ENCODE results near the gene RNF115. TPM values are rescaled to one million over a fixed set of nuclear protein-coding genes. Genes with fewer than 3 reads are reported as not detected.

RNF115 gene
- total RNA-seq, 3 donors from 2014 or later (not counting 1 experiment from before 2014, with no cell fraction given), result 26.7 to 31.8 (median 30.8) TPM

GRCh38 chr1:145692785-145693443 is 131.0 kb downstream of the RNF115 start:
- intact Hi-C loops (cut with micrococcal nuclease), result no loop called here
- Mint-ChIP-seq H3K9me3 (no peaks in the 10 kb centered on the region), H3K4me3 (no peak overlapping the region), H3K27me3 (ENCODE audit: low read depth in 2 of 2) (peaks cover 0 to 4% of the 10 kb centered on the region in 2 donors), H3K4me1 (peaks cover 62 to 71% of the 10 kb centered on the region in 2 donors), H3K27ac (no peak overlapping the region), H3K36me3 (no peaks in the 10 kb centered on the region)
- no peak for ATAC-seq
- 97% methylated on average over 11 of the region's 11 CpGs for WGBS (ENCODE audit: insufficient coverage)
- Histone ChIP-seq H3K4me1 (ENCODE audit: control insufficient read depth, insufficient read depth, low read length) (peaks cover 40% of the 10 kb centered on the region), H3K27ac (ENCODE audit: low read length) (no peak overlapping the region), H3K9me3 (ENCODE audit: control insufficient read depth, insufficient read depth, low read length) (no peaks in the 10 kb centered on the region), H3K4me3 (ENCODE audit: low read length) (no peak overlapping the region), H3K36me3 (ENCODE audit: control insufficient read depth, insufficient read depth, low read length) (no peaks in the 10 kb centered on the region), H3K27me3 (ENCODE audit: control insufficient read depth, insufficient read depth, low read length) (no peaks in the 10 kb centered on the region)
- no peak for TF ChIP-seq CTCF (IDR thresholded peaks at IDR 0.05)
- no peak for DNase-seq

- H3K4me1 Mint-ChIP-seq, result peaks cover 56 to 57% of the 10 kb centered on the region in 2 donors
- WGBS (ENCODE audit: insufficient coverage), result 65% methylated on average over 4 of the region's 5 CpGs
Observed at GRCh38 chr1:145690587-145691558, 133.0 kb downstream of the RNF115 start.

GRCh38 chr1:145689922-145690321 is 134.0 kb downstream of the RNF115 start:
- no peaks in the 10 kb centered on the region for H3K9me3 ChIP-seq (ENCODE audit: control insufficient read depth, insufficient read depth, low read length)
- no peaks in the 10 kb centered on the region for H3K27me3 Mint-ChIP-seq (ENCODE audit: low read depth in 2 of 2)
- H3K9me3 Mint-ChIP-seq, result no peaks in the 10 kb centered on the region
- no peak overlapping the region for H3K4me3 ChIP-seq (ENCODE audit: low read length)
- peaks cover 46% of the 10 kb centered on the region for H3K4me1 ChIP-seq (ENCODE audit: control insufficient read depth, insufficient read depth, low read length)
- H3K36me3 ChIP-seq (ENCODE audit: control insufficient read depth, insufficient read depth, low read length), result peaks cover 2% of the 10 kb centered on the region
- H3K27ac Mint-ChIP-seq, result peak overlapping the region; percentile 82 to 91
- ATAC-seq (peak in 2 of 3 donors; percentile 5 to 19), DNase-seq (no peak)
- peak overlapping the region; percentile 78 for H3K4me3 Mint-ChIP-seq
- intact Hi-C loops (cut with micrococcal nuclease), result loop anchor here (1.0 kb wide), 1 partner anchor 29 kb away; the partner anchor contains the start of gene CD160
- TF ChIP-seq CTCF (IDR thresholded peaks at IDR 0.05), result no peak
- WGBS (ENCODE audit: insufficient coverage), result 59% methylated on average over 6 of the region's 6 CpGs
- no peaks in the 10 kb centered on the region for H3K27me3 ChIP-seq (ENCODE audit: control insufficient read depth, insufficient read depth, low read length)
- H3K36me3 Mint-ChIP-seq, result no peaks in the 10 kb centered on the region
- H3K27ac ChIP-seq (ENCODE audit: low read length), result peak overlapping the region; percentile 61
- H3K4me1 Mint-ChIP-seq, result peaks cover 48 to 49% of the 10 kb centered on the region in 2 donors

More at GRCh38 chr1:145690587-145691558, 133.0 kb downstream of the RNF115 start:
- Mint-ChIP-seq H3K27me3 (ENCODE audit: low read depth in 2 of 2) (no peaks in the 10 kb centered on the region), H3K36me3 (no peaks in the 10 kb centered on the region), H3K9me3 (no peaks in the 10 kb centered on the region), H3K27ac (peak overlapping the region; percentile 82 to 91), H3K4me3 (peak overlapping the region; percentile 78)
- ATAC-seq, result peak; percentile 86 to 96 (median 95)
- no peak overlapping the region for H3K4me3 ChIP-seq (ENCODE audit: low read length)
- peak overlapping the region; percentile 71 for H3K27ac ChIP-seq (ENCODE audit: low read length)
- DNase-seq, result peak; percentile 37 to 71
- intact Hi-C loops (cut with micrococcal nuclease), result loop anchor here (1.0 kb wide), 1 partner anchor 28 kb away; the partner anchor contains the start of gene CD160
- no peaks in the 10 kb centered on the region for H3K27me3 ChIP-seq (ENCODE audit: control insufficient read depth, insufficient read depth, low read length)
- peaks cover 46% of the 10 kb centered on the region for H3K4me1 ChIP-seq (ENCODE audit: control insufficient read depth, insufficient read depth, low read length)
- H3K9me3 ChIP-seq (ENCODE audit: control insufficient read depth, insufficient read depth, low read length), result no peaks in the 10 kb centered on the region
- TF ChIP-seq CTCF (IDR thresholded peaks at IDR 0.05), result no peak
- peaks cover 2% of the 10 kb centered on the region for H3K36me3 ChIP-seq (ENCODE audit: control insufficient read depth, insufficient read depth, low read length)
